ENCODE data around the gene FSCN2.

FSCN2 gene

DNA sequence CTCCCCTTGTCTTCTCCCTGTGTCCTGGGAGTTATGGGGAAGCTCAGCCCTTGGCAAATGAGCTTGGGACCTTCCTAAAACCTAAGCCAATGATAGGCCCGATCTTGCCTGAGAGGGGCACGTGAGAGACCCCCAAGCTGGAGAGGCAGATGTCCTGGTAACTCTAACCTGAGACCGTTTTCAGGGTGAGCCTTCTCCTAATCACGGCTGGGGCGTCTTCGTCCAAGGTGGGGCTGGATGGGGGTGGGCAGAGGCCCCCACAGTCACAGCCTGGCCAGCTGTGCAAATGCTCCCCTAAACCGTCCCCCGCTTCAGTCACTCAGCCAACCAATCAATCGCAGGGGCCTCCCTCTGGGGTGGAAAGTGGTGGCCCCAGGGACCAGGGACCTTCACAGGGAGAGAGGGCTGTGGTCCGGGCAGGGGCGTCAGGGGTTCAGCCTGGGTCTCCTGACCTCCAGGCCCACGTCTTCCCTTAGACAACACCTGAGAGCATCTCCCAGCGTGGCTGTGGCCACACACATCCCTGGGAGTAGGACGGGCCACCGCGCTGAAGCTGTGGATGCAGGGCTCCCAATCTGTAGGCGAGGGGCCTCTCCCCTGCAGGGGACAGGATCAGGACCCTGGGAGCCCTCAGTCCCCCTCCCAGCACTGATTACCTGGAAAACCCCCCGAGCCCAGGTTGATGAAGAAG lies 46.2 kb upstream of the FSCN2 start:
- intact Hi-C loops (cut with DNase I; ENCODE audit: low total_unique reads), result loop anchor here (5.0 kb wide), 3 partner anchors 90 to 230 kb away; no protein-coding TSS in a partner anchor

DNA sequence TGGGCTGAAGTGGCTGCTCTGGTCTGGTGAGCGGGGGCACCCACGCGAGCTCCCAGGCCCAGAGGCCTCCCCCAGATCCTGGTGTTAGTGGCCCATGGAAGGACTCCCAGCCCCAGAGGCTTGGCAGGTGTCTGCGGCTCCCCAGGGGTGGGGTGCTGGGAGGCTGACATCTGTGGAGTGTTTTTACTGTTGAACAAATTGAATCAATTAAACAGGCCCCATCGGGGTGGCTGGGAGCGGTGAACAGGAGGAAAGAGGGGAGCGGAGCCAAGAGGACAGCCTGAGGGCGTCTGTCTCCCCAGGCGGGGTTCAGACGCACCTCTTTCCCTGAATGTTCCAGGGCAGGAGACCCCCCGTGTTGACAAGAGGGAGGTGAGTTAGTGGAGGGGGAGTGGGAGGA lies 45.5 kb upstream of the FSCN2 start:
- H3K4me1 ChIP-seq, result peaks cover 0 to 45% (median 39%) of the 10 kb centered on the region in 4 donors
- H3K9me3 ChIP-seq, result no peaks in the 10 kb centered on the region
- H3K27ac ChIP-seq, result no peak overlapping the region
- H3K27me3 ChIP-seq, result peaks cover 0 to 7% of the 10 kb centered on the region in 2 donors
- no peak overlapping the region for H3K4me3 ChIP-seq
- intact Hi-C loops (cut with DNase I; ENCODE audit: low total_unique reads), result loop anchor here (5.0 kb wide), 3 partner anchors 90 to 230 kb away; no protein-coding TSS in a partner anchor
- no peak for DNase-seq
- H3K36me3 ChIP-seq, result no peaks in the 10 kb centered on the region
- TF ChIP-seq, protein P1, sequence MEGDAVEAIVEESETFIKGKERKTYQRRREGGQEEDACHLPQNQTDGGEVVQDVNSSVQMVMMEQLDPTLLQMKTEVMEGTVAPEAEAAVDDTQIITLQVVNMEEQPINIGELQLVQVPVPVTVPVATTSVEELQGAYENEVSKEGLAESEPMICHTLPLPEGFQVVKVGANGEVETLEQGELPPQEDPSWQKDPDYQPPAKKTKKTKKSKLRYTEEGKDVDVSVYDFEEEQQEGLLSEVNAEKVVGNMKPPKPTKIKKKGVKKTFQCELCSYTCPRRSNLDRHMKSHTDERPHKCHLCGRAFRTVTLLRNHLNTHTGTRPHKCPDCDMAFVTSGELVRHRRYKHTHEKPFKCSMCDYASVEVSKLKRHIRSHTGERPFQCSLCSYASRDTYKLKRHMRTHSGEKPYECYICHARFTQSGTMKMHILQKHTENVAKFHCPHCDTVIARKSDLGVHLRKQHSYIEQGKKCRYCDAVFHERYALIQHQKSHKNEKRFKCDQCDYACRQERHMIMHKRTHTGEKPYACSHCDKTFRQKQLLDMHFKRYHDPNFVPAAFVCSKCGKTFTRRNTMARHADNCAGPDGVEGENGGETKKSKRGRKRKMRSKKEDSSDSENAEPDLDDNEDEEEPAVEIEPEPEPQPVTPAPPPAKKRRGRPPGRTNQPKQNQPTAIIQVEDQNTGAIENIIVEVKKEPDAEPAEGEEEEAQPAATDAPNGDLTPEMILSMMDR (IDR thresholded peaks at IDR 0.05), result no peak

More for the DNA sequence above, 46.2 kb upstream of the FSCN2 start:
- Histone ChIP-seq H3K9me3 (no peaks in the 10 kb centered on the region), H3K4me1 (peaks cover 0 to 41% (median 35%) of the 10 kb centered on the region in 4 donors), H3K27ac (no peak overlapping the region), H3K27me3 (peaks cover 0 to 7% of the 10 kb centered on the region in 2 donors), H3K36me3 (no peaks in the 10 kb centered on the region), H3K4me3 (peak overlapping the region; percentile 47 to 58)
- TF ChIP-seq, protein P1 (IDR thresholded peaks at IDR 0.05), result no peak
- no peak for DNase-seq

DNA sequence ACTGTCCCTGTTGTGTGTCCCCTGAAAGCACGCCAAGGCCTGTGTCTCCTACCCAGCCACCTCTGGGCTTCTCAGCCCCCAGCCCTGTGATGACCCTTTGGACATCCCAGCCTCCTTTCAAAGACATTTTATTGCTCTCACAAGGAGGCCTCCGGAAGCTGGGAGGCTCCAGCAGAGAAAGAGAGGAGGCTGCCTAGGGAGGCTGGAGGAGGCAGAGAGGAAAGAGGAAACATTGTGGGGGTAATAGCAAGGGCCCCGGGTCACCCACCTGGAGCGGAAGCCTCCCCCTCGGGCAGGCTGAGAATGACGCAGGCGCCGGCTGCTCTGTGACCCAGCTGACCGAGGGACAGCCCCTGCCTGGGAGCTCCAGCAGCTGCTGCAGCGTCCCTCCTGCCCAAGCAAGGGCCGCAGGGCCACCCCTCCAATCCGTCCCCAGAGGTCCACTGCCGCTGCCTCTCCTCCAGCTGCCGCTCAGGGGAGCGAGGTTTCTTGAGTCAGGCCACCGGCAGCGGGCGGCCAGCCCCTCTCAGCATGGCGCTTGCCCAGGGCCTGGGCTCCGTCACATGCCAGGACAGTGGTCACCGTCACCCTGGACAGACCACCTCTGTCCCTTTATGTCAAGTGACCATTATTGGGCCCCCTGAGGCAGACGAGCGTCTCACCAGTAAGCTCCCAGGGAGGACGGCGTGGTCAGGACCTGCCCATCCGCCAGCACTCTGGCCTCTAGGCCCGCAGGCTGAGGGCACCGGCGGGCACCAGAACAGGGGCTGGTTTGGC lies 44.9 kb upstream of the FSCN2 start:
- Histone ChIP-seq H3K36me3 (no peaks in the 10 kb centered on the region), H3K4me1 (peaks cover 0 to 51% (median 42%) of the 10 kb centered on the region in 4 donors), H3K4me3 (peak overlapping the region in 1 of 2 donors; percentile 51), H3K27ac (no peak overlapping the region), H3K9me3 (no peaks in the 10 kb centered on the region), H3K27me3 (peaks cover 0 to 7% of the 10 kb centered on the region in 2 donors)
- DNase-seq, result no peak
- intact Hi-C loops (cut with DNase I; ENCODE audit: low total_unique reads), result loop anchor here (5.0 kb wide), 3 partner anchors 91 to 231 kb away; no protein-coding TSS in a partner anchor
- TF ChIP-seq, protein P1 (IDR thresholded peaks at IDR 0.05), result no peak

DNA sequence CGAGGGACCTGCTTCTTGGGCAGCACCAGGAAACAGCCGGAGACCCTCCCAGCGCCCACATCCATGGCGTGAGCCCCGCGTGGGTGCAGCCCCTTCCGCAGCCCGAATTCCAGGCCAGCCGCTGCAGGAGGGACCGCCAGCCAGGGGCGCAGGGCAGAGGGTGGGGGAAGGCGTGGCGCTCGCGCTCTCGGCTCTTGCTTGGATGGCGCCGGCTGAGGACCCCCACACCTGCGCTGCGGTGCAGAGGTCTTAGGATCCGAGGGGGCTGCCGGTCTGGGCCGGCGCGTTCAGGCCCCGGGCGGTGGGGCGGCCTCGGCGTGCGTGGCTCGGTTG lies 44.3 kb upstream of the FSCN2 start:
- Histone ChIP-seq H3K27ac (no peak overlapping the region), H3K36me3 (no peaks in the 10 kb centered on the region), H3K27me3 (peaks cover 0 to 7% of the 10 kb centered on the region in 2 donors), H3K4me1 (peaks cover 0 to 57% (median 47%) of the 10 kb centered on the region in 4 donors), H3K4me3 (peak overlapping the region; percentile 40 to 51), H3K9me3 (no peaks in the 10 kb centered on the region)
- intact Hi-C loops (cut with DNase I; ENCODE audit: low total_unique reads), result loop anchor here (5.0 kb wide), 3 partner anchors 92 to 232 kb away; no protein-coding TSS in a partner anchor
- TF ChIP-seq, protein P1 (IDR thresholded peaks at IDR 0.05), result no peak
- no peak for DNase-seq

DNA sequence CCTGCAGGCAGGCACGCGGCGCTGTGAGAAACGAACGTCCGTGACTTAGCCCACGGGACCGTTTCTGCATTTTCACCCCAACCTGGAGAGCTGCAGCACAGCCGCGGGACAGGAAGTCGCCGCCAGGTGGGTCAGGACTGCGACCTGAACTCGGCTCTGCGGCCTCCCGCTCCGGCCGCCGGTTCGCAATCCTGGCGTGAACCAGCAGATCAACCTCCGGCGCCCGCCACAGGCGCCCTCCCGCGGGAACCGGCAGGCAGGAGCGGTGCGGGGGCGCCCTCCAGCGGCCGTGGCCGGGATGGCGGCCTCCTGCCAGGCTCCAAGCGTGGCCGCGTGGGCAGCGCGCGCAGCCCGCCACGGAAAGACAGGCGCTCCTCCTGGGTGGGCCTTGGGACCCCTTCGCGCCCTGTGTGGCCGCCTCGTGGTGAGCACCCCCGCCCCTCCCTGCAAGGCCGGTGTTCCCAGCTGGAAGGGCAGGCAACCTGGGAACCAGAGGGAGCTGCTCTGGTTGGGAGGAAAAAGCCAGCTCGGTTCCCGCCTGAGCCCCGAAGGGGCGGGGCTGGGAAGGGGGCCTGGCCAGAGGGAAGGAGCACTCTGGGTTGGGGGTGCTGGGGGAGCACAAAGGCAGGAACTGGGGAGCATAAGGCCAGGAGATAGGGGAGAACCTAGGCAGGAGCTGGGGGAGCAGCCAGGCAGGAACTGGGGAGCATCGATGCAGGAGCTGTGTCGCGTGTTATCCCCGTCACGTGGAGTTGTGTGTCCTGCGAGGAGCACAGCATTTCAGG lies 43.8 kb upstream of the FSCN2 start:
- H3K36me3 ChIP-seq, result no peaks in the 10 kb centered on the region
- H3K4me3 ChIP-seq, result peak overlapping the region; percentile 40 to 51
- peaks cover 0 to 11% of the 10 kb centered on the region in 2 donors for H3K27me3 ChIP-seq
- H3K9me3 ChIP-seq, result no peaks in the 10 kb centered on the region
- H3K27ac ChIP-seq, result no peak overlapping the region
- DNase-seq, result peak; percentile 82 to 91
- TF ChIP-seq, protein P1 (IDR thresholded peaks at IDR 0.05), result peak; percentile 97 to 99
- intact Hi-C loops (cut with DNase I; ENCODE audit: low total_unique reads), result loop anchor here (5.0 kb wide), 3 partner anchors 92 to 232 kb away; no protein-coding TSS in a partner anchor
- H3K4me1 ChIP-seq, result peaks cover 0 to 59% (median 52%) of the 10 kb centered on the region in 4 donors
